Measurements from ENCODE around the gene PCGF3.
A peak's percentile ranks its signal among the peaks of the same experiment; 100 is the strongest.

The PCGF3 gene

GRCh38 chr4:660401-660800 is 45.2 kb upstream of the PCGF3 start:
- WGBS (ENCODE audit: insufficient coverage): 96% methylated on average over 8 of the region's 10 CpGs
- Histone ChIP-seq H3K9me3 (ENCODE audit: control extremely low read depth in 1 of 5, control insufficient read depth in 4 of 5, insufficient read depth in 2 of 5, low read depth in 1 of 5, low read length in 4 of 5) (no peaks in the 10 kb centered on the region), H3K27me3 (replicated peaks in 2 of 5; ENCODE audit: control insufficient read depth in 4 of 5, insufficient read depth in 5 of 5, low read length in 4 of 5) (peaks cover 0 to 4% (median 0%) of the 10 kb centered on the region in 5 experiments), H3K27ac (ENCODE audit: insufficient read depth in 1 of 2, low read depth in 1 of 2, low read length in 2 of 2, poor library complexity in 1 of 2, severe bottlenecking in 2 of 2) (no peak overlapping the region), H3K36me3 (ENCODE audit: control insufficient read depth in 4 of 4, insufficient read depth in 4 of 4, low read length in 3 of 4) (peaks cover 0 to 18% (median 8%) of the 10 kb centered on the region in 4 experiments), H3K4me1 (ENCODE audit: control extremely low read depth in 1 of 4, control insufficient read depth in 4 of 4, insufficient read depth in 4 of 4, low read length in 3 of 4) (peaks cover 0 to 21% (median 16%) of the 10 kb centered on the region in 4 experiments), H3K4me3 (ENCODE audit: control insufficient read depth in 1 of 7, extremely low read depth in 1 of 7, insufficient read depth in 4 of 7, low read depth in 2 of 7, low read length in 6 of 7) (no peak overlapping the region)
- ChIA-PET POLR2A (no interaction called here), CTCF (no interaction called here)
- no peak for DNase-seq

GRCh38 chr4:661231-661630 is 44.4 kb upstream of the PCGF3 start:
- Histone ChIP-seq H3K27me3 (replicated peaks in 2 of 5; ENCODE audit: control insufficient read depth in 4 of 5, insufficient read depth in 5 of 5, low read length in 4 of 5) (no peaks in the 10 kb centered on the region), H3K9me3 (ENCODE audit: control extremely low read depth in 1 of 5, control insufficient read depth in 4 of 5, insufficient read depth in 2 of 5, low read depth in 1 of 5, low read length in 4 of 5) (no peaks in the 10 kb centered on the region), H3K27ac (ENCODE audit: insufficient read depth in 1 of 2, low read depth in 1 of 2, low read length in 2 of 2, poor library complexity in 1 of 2, severe bottlenecking in 2 of 2) (no peak overlapping the region), H3K4me3 (ENCODE audit: control insufficient read depth in 1 of 7, extremely low read depth in 1 of 7, insufficient read depth in 4 of 7, low read depth in 2 of 7, low read length in 6 of 7) (no peak overlapping the region), H3K36me3 (ENCODE audit: control insufficient read depth in 4 of 4, insufficient read depth in 4 of 4, low read length in 3 of 4) (peaks cover 0 to 18% (median 8%) of the 10 kb centered on the region in 4 experiments), H3K4me1 (ENCODE audit: control extremely low read depth in 1 of 4, control insufficient read depth in 4 of 4, insufficient read depth in 4 of 4, low read length in 3 of 4) (peaks cover 0 to 22% (median 16%) of the 10 kb centered on the region in 4 experiments)
- ChIA-PET CTCF (no interaction called here), POLR2A (no interaction called here)
- WGBS (ENCODE audit: insufficient coverage): 96% methylated on average over 3 of the region's 3 CpGs
- no peak for DNase-seq

GRCh38 chr4:661881-662761 is 43.5 kb upstream of the PCGF3 start:
- CTCF ChIA-PET: interaction anchor here (1.1 kb wide), 1 partner anchor 420 kb away, joined by 4 read pairs; no protein-coding TSS in a partner anchor
- Histone ChIP-seq H3K27me3 (replicated peaks in 2 of 5; ENCODE audit: control insufficient read depth in 4 of 5, insufficient read depth in 5 of 5, low read length in 4 of 5) (no peaks in the 10 kb centered on the region), H3K4me1 (ENCODE audit: control extremely low read depth in 1 of 4, control insufficient read depth in 4 of 4, insufficient read depth in 4 of 4, low read length in 3 of 4) (peaks cover 0 to 22% (median 16%) of the 10 kb centered on the region in 4 experiments), H3K9me3 (ENCODE audit: control extremely low read depth in 1 of 5, control insufficient read depth in 4 of 5, insufficient read depth in 2 of 5, low read depth in 1 of 5, low read length in 4 of 5) (no peaks in the 10 kb centered on the region), H3K4me3 (ENCODE audit: control insufficient read depth in 1 of 7, extremely low read depth in 1 of 7, insufficient read depth in 4 of 7, low read depth in 2 of 7, low read length in 6 of 7) (no peak overlapping the region), H3K36me3 (ENCODE audit: control insufficient read depth in 4 of 4, insufficient read depth in 4 of 4, low read length in 3 of 4) (peaks cover 0 to 18% (median 8%) of the 10 kb centered on the region in 4 experiments), H3K27ac (ENCODE audit: insufficient read depth in 1 of 2, low read depth in 1 of 2, low read length in 2 of 2, poor library complexity in 1 of 2, severe bottlenecking in 2 of 2) (no peak overlapping the region)
- no peak for DNase-seq
- 96% methylated on average over 36 of the region's 42 CpGs for WGBS (ENCODE audit: insufficient coverage)
- POLR2A ChIA-PET: interaction anchor here (0.6 kb wide), 1 partner anchor 25 kb away, joined by 3 read pairs; no protein-coding TSS in a partner anchor

- no peaks in the 10 kb centered on the region for H3K9me3 ChIP-seq (ENCODE audit: control extremely low read depth in 1 of 5, control insufficient read depth in 4 of 5, insufficient read depth in 2 of 5, low read depth in 1 of 5, low read length in 4 of 5)
- H3K4me3 ChIP-seq (ENCODE audit: control insufficient read depth in 1 of 7, extremely low read depth in 1 of 7, insufficient read depth in 4 of 7, low read depth in 2 of 7, low read length in 6 of 7): peak overlapping the region; percentile 67 to 94 (median 84)
- peaks cover 0 to 22% (median 16%) of the 10 kb centered on the region in 4 experiments for H3K4me1 ChIP-seq (ENCODE audit: control extremely low read depth in 1 of 4, control insufficient read depth in 4 of 4, insufficient read depth in 4 of 4, low read length in 3 of 4)
- CTCF ChIA-PET: interaction anchor here (1.1 kb wide), 1 partner anchor 421 kb away, joined by 4 read pairs; no protein-coding TSS in a partner anchor
- WGBS (ENCODE audit: insufficient coverage): 32% methylated on average over 16 of the region's 20 CpGs
- H3K36me3 ChIP-seq (ENCODE audit: control insufficient read depth in 4 of 4, insufficient read depth in 4 of 4, low read length in 3 of 4): peaks cover 0 to 18% (median 8%) of the 10 kb centered on the region in 4 experiments
- H3K27me3 ChIP-seq (replicated peaks in 2 of 5; ENCODE audit: control insufficient read depth in 4 of 5, insufficient read depth in 5 of 5, low read length in 4 of 5): no peaks in the 10 kb centered on the region
- peak overlapping the region in 1 of 2 experiments; percentile 79 for H3K27ac ChIP-seq (ENCODE audit: insufficient read depth in 1 of 2, low read depth in 1 of 2, low read length in 2 of 2, poor library complexity in 1 of 2, severe bottlenecking in 2 of 2)
- POLR2A ChIA-PET: no interaction called here
- DNase-seq: no peak
Measured at GRCh38 chr4:663046-663437, 42.6 kb upstream of the PCGF3 start.

GRCh38 chr4:663438-664428 is 41.9 kb upstream of the PCGF3 start:
- ChIA-PET CTCF (interaction anchor here (1.0 to 1.4 kb wide), 3 partner anchors 11 to 422 kb away, joined by 3 to 5 read pairs (median 4); no protein-coding TSS in a partner anchor), POLR2A (interaction anchor here (0.5 to 1.2 kb wide), 2 partner anchors 11 to 581 kb away, joined by 3 to 5 read pairs; partner anchors contain the start of genes ATP5ME and MYL5)
- DNase-seq: peak; percentile 70 to 89 (median 86)
- Histone ChIP-seq H3K27ac (ENCODE audit: insufficient read depth in 1 of 2, low read depth in 1 of 2, low read length in 2 of 2, poor library complexity in 1 of 2, severe bottlenecking in 2 of 2) (peak overlapping the region; percentile 75 to 79), H3K4me1 (ENCODE audit: control extremely low read depth in 1 of 4, control insufficient read depth in 4 of 4, insufficient read depth in 4 of 4, low read length in 3 of 4) (peaks cover 0 to 22% (median 16%) of the 10 kb centered on the region in 4 experiments), H3K9me3 (ENCODE audit: control extremely low read depth in 1 of 5, control insufficient read depth in 4 of 5, insufficient read depth in 2 of 5, low read depth in 1 of 5, low read length in 4 of 5) (no peaks in the 10 kb centered on the region), H3K27me3 (replicated peaks in 2 of 5; ENCODE audit: control insufficient read depth in 4 of 5, insufficient read depth in 5 of 5, low read length in 4 of 5) (no peaks in the 10 kb centered on the region), H3K4me3 (ENCODE audit: control insufficient read depth in 1 of 7, extremely low read depth in 1 of 7, insufficient read depth in 4 of 7, low read depth in 2 of 7, low read length in 6 of 7) (peak overlapping the region; percentile 67 to 94 (median 84)), H3K36me3 (ENCODE audit: control insufficient read depth in 4 of 4, insufficient read depth in 4 of 4, low read length in 3 of 4) (peaks cover 0 to 18% (median 8%) of the 10 kb centered on the region in 4 experiments)
- under 1% methylated on average over 75 of the region's 80 CpGs for WGBS (ENCODE audit: insufficient coverage)

GRCh38 chr4:664713-665231 is 40.9 kb upstream of the PCGF3 start:
- ChIA-PET CTCF (interaction anchor here (1.0 to 1.4 kb wide), 3 partner anchors 9 to 20 kb away, joined by 3 to 5 read pairs (median 4); partner anchors contain the start of genes ATP5ME and MYL5), POLR2A (interaction anchor here (1.2 kb wide), 1 partner anchor 10 kb away, joined by 5 read pairs; the partner anchor contains the start of genes ATP5ME and MYL5)
- H3K4me1 ChIP-seq (ENCODE audit: control extremely low read depth in 1 of 4, control insufficient read depth in 4 of 4, insufficient read depth in 4 of 4, low read length in 3 of 4): peaks cover 0 to 22% (median 16%) of the 10 kb centered on the region in 4 experiments
- no peak overlapping the region for H3K27ac ChIP-seq (ENCODE audit: insufficient read depth in 1 of 2, low read depth in 1 of 2, low read length in 2 of 2, poor library complexity in 1 of 2, severe bottlenecking in 2 of 2)
- peaks cover 0 to 19% (median 6%) of the 10 kb centered on the region in 4 experiments for H3K36me3 ChIP-seq (ENCODE audit: control insufficient read depth in 4 of 4, insufficient read depth in 4 of 4, low read length in 3 of 4)
- H3K9me3 ChIP-seq (ENCODE audit: control extremely low read depth in 1 of 5, control insufficient read depth in 4 of 5, insufficient read depth in 2 of 5, low read depth in 1 of 5, low read length in 4 of 5): no peaks in the 10 kb centered on the region
- 96% methylated on average over 19 of the region's 24 CpGs for WGBS (ENCODE audit: insufficient coverage)
- DNase-seq: no peak
- H3K4me3 ChIP-seq (ENCODE audit: control insufficient read depth in 1 of 7, extremely low read depth in 1 of 7, insufficient read depth in 4 of 7, low read depth in 2 of 7, low read length in 6 of 7): peak overlapping the region in 2 of 7 experiments; percentile 84 to 90
- H3K27me3 ChIP-seq (replicated peaks in 2 of 5; ENCODE audit: control insufficient read depth in 4 of 5, insufficient read depth in 5 of 5, low read length in 4 of 5): no peaks in the 10 kb centered on the region

Measured in common myeloid progenitor, CD34-positive (primary cell).